Heart left ventricle (tissue), 16 donors: ENCODE measurements around the gene TPK1. TPM values are rescaled to one million over a fixed set of nuclear protein-coding genes. Genes with fewer than 3 reads are reported as not detected.
A peak's percentile ranks its signal among the peaks of the same experiment; 100 is the strongest.
"Not testable (repeated sequence)": the region's sequence is repeated elsewhere in the genome, so short reads cannot be mapped to it uniquely, and the experiment has no call there.

ENCODE experiments used
- ATAC-seq, 4 donors: fragments of 200-7000 bp; cut with Tn5 transposase; one replicate each; pipeline ENCODE4 v1.9.1; 2020 to 2022; ENCODE audit warnings: moderate library complexity in 4 of 4, mild to moderate bottlenecking in 3 of 4, moderate number of reproducible peaks in 1 of 4
- DNase-seq, 5 donors: peaks; one replicate each; pipeline ENCODE4 v3.0.0-alpha.2; 2020
- H3K27ac ChIP-seq, 12 donors: fragments of 200-600 bp; sonication (generic) in 4 of 12; one replicate each; pipeline versions ENCODE4 v1.5.0 to v1.8.0; 2016 to 2022; ENCODE audit warnings: mild to moderate bottlenecking in 2 of 12
- H3K27me3 ChIP-seq, 9 donors: fragments of 200-600 bp; sonication (generic) in 2 of 9; one replicate each; pipeline versions ENCODE4 v1.5.1 to v1.8.0; 2016 to 2022; ENCODE audit warnings: mild to moderate bottlenecking in 3 of 9
- H3K36me3 ChIP-seq, 9 donors: fragments of 200-600 bp; sonication (generic) in 2 of 9; one replicate each; pipeline versions ENCODE4 v1.5.0 to v1.8.0; 2018 to 2022; ENCODE audit warnings: mild to moderate bottlenecking in 2 of 9
- H3K4me1 ChIP-seq, 12 donors: fragments of 200-600 bp; sonication (generic) in 4 of 12; one replicate each; pipeline versions ENCODE4 v1.5.0 to v1.8.0; 2016 to 2022; ENCODE audit warnings: mild to moderate bottlenecking in 3 of 12
- H3K4me3 ChIP-seq, 12 donors: fragments of 200-600 bp; sonication (generic) in 4 of 12; one replicate each; pipeline versions ENCODE4 v1.5.0 to v1.8.0; 2017 to 2022; ENCODE audit warnings: mild to moderate bottlenecking in 9 of 12, moderate library complexity in 4 of 12
- H3K9me3 ChIP-seq, 12 donors: fragments of 200-600 bp; sonication (generic) in 4 of 12; one replicate each; pipeline versions ENCODE4 v1.5.0 to v1.8.0; 2016 to 2022; ENCODE audit warnings: mild to moderate bottlenecking in 1 of 12
- POLR2A ChIP-seq, 2 donors: fragments of 450-650 bp; IDR thresholded peaks; one replicate each; pipeline ENCODE4 v1.6.1; 2017; ENCODE audit warnings: antibody characterized with exemption in 2 of 2, mild to moderate bottlenecking in 2 of 2, moderate library complexity in 2 of 2
- WGBS, 4 donors: extraction: QIAGEN DNeasy Blood & Tissue Kit in 2 of 4; methylation state at CpG; one replicate each; pipeline versions ENCODE4 v1.1.5 to v1.1.7; 2013 to 2018; 5-methylcytosine and 5-hydroxymethylcytosine counted together
- intact Hi-C, 10 donors: fragments of 100-400 bp; cut with DNase I; formaldehyde crosslinking; loops; one replicate each; pipeline versions ENCODE4 v1.11.1 to v1.14.2; 2022
- polyA plus RNA-seq, 2 donors: library from polyadenylated mRNA; stranded (reverse); fragments of 200-250 nt; gene quantifications; one replicate each; pipeline ENCODE4 v1.2.3, GENCODE V29; 2013
- total RNA-seq, 9 donors: library from RNA; depleted of rRNA in 2 of 9; stranded (reverse); fragments of >200 nt in 2 of 9; fragmentation: NEBNext Ultra II Directional in 3 of 9; extraction: Animal tissue kit (Norgen Biotek cat#: 25700) in 3 of 9; gene quantifications; one replicate each; pipeline versions ENCODE4 v1.1.0 to v1.2.4, GENCODE V29; 2016 to 2023
- TF ChIP-seq, protein P1 (sequence below), 12 donors: fragments of 200-600 bp; sonication (generic) in 4 of 12; IDR thresholded peaks; one replicate each; pipeline versions ENCODE4 v1.5.0 to v1.8.0; 2018 to 2022; ENCODE audit warnings: antibody characterized with exemption in 12 of 12, mild to moderate bottlenecking in 5 of 12
- donor health status: ischemic (EF 13 %, LVEDD 7.1; RV severe dilation, severe dysfunction).
- donor health status: healthy with polysubstance abuse.
- donor health status: DM: no; HTN: yes; CAD: no.
- donor health status: DM: no; HTN: no; CAD: no.
- donor health status: ischemic (EF 25% LVEDD 6.9; RV normal size, moderate dysfunction).
- donor health status: ischemic (EF 25% LVEDD 5.7; RV mildly dilated, moderate dysfunction).
- donor health status: healthy.
- donor health status: DM: yes; HTN: yes; CAD: no.
- donor health status: ischemic (EF 35%, LVEDD 5.7; RV mildly dilated, moderate dysfunction).
- donor health status: nonischemic (EF 11% LVEDD 7.7; RV severe dilation, severe dysfunction).
- donor health status: DM: yes; HTN: yes; CAD: no.
- donor health status: PGD.
- donor health status: ischemic (EF 29% LVEDD 5.4; RV normal size, mild dysfunction).
- donor health status: nonischemic (EF 23%, LVEDD 6.1; RV moderate dilation, normal function).

Gene TPK1
- total and polyA plus RNA-seq, 11 donors, result 2.0 to 8.2 (median 5.0) TPM

DNA sequence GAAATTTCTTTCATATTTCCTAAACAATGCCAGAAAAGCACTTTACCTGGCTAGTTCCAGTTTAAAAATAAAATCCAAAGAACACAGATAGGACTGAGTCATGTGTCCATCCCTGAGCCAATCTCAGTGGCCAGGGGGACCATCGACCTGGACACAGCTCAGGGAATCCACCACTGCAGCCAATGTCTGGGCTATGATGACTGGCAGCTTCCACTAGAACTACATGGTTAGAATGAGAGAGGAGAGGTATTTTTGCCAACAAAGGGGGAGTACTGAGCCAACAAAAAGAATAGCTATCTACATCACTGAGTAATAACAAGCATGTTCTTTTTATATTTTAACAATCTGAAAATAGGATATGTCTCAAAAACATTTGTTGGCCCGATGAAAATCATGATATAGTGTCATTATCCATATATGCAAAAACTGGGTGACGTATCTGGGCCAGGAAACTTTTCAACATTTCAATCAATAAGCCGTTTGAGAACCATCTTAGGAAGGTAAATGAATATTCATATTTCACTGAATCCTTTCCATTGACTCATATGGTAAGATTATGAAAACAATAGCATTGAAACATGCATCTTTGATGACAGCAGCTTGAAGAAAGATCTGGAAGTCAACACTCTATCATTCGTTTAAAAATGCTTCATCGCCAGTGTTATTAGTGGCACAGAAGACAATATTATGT, 104.0 kb downstream of the TPK1 start:
- peak in 1 of 4 donors; percentile 55 for ATAC-seq
- Histone ChIP-seq H3K4me3 (no peak overlapping the region), H3K27ac (no peak overlapping the region), H3K9me3 (no peaks in the 10 kb centered on the region), H3K36me3 (no peaks in the 10 kb centered on the region), H3K27me3 (no peaks in the 10 kb centered on the region), H3K4me1 (peaks cover 0 to 9% (median 0%) of the 10 kb centered on the region in 12 donors)
- DNase-seq, result no peak
- TF ChIP-seq, protein P1, sequence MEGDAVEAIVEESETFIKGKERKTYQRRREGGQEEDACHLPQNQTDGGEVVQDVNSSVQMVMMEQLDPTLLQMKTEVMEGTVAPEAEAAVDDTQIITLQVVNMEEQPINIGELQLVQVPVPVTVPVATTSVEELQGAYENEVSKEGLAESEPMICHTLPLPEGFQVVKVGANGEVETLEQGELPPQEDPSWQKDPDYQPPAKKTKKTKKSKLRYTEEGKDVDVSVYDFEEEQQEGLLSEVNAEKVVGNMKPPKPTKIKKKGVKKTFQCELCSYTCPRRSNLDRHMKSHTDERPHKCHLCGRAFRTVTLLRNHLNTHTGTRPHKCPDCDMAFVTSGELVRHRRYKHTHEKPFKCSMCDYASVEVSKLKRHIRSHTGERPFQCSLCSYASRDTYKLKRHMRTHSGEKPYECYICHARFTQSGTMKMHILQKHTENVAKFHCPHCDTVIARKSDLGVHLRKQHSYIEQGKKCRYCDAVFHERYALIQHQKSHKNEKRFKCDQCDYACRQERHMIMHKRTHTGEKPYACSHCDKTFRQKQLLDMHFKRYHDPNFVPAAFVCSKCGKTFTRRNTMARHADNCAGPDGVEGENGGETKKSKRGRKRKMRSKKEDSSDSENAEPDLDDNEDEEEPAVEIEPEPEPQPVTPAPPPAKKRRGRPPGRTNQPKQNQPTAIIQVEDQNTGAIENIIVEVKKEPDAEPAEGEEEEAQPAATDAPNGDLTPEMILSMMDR (IDR thresholded peaks at IDR 0.05), result no peak
- no peak for TF ChIP-seq POLR2A (IDR thresholded peaks at IDR 0.05)
- WGBS, 4 donors, result 71 to 83% (median 78%) methylated on average over 6 of the region's 6 CpGs
- intact Hi-C loops, result loop anchor here in 4 of 10 donors (10.0 kb wide), 2 partner anchors 103 to 113 kb away; partner anchors contain the start of gene TPK1 (in 3 of the 4)

DNA sequence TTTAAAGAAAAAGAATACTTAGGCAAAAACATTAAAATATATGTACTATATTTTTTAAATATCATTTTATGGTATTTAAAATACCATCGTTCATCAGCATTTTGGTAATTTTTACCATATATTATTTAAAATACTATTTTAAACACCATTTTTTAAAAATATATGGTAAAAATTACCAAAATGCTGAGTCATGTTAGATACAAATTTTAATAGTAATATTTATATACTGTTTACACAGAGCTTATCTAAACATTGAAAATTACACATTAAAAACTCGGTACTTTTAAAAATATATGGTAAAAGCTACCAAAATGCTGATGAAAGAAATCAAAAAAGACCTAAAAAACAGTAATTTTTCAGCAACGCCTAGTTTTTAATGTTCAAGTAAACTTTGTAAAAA, 105.6 kb downstream of the TPK1 start:
- no peak for TF ChIP-seq POLR2A (IDR thresholded peaks at IDR 0.05)
- TF ChIP-seq, protein P1 (IDR thresholded peaks at IDR 0.05), result no peak
- Histone ChIP-seq H3K27me3 (no peaks in the 10 kb centered on the region), H3K27ac (no peak overlapping the region), H3K4me3 (no peak overlapping the region), H3K9me3 (no peaks in the 10 kb centered on the region), H3K4me1 (peaks cover 0 to 9% (median 0%) of the 10 kb centered on the region in 12 donors), H3K36me3 (no peaks in the 10 kb centered on the region)
- WGBS, 4 donors, result 89 to 95% (median 91%) methylated on average over 3 of the region's 3 CpGs
- DNase-seq, result no peak
- intact Hi-C loops, result loop anchor here in 4 of 10 donors (10.0 kb wide), 2 partner anchors 105 to 115 kb away; partner anchors contain the start of gene TPK1 (in 3 of the 4)
- ATAC-seq, result no peak

DNA sequence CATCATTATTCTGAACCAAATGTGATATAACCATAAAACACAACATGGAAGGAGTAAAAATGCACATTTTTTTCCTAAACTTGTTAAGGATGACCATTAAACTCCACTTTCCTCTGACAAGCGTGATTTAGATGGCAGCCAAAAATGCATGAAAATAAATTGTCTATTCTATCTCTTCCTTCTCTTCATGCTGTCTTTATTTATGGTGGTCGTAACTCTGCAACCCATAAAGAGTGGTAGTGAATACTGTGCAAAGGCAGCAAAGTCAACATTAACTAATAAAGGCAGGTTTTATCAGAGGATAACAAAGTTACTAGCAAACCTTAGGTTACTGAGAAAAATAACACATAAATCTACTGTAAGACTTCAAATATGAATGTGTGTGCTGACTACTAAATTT, 106.6 kb downstream of the TPK1 start:
- Histone ChIP-seq H3K4me1 (peaks cover 0 to 9% (median 0%) of the 10 kb centered on the region in 12 donors), H3K27ac (no peak overlapping the region), H3K4me3 (no peak overlapping the region), H3K9me3 (no peaks in the 10 kb centered on the region), H3K36me3 (no peaks in the 10 kb centered on the region), H3K27me3 (no peaks in the 10 kb centered on the region)
- intact Hi-C loops, result no loop called here
- DNase-seq (no peak), ATAC-seq (no peak)
- WGBS, 4 donors, result 83 to 95% (median 90%) methylated on average over 2 of the region's 2 CpGs
- TF ChIP-seq, protein P1 (IDR thresholded peaks at IDR 0.05), result no peak
- no peak for TF ChIP-seq POLR2A (IDR thresholded peaks at IDR 0.05)

DNA sequence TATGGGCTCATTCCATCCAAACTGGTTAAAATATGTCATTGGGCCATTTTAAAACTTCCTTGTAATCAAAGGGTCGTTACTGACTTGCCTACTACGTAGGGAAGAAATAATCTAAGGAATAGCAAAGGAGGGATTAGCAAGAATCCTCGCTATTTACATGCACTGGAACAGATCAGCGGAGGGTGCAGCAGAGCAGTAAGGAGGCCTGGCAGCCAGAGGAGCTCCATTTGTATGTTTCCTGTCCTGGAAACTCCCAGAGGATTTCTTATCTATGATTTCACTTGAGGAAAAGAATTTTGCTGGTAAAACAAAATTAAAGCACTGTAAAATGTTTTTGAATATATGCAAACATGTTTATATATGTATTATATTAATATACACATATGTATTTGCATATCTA, 107.3 kb downstream of the TPK1 start:
- H3K27ac ChIP-seq, result no peak overlapping the region
- TF ChIP-seq, protein P1 (IDR thresholded peaks at IDR 0.05), result no peak
- no peak for TF ChIP-seq POLR2A (IDR thresholded peaks at IDR 0.05)
- 44 to 54% (median 48%) methylated on average over 4 of the region's 4 CpGs for WGBS, 4 donors
- no peak overlapping the region for H3K4me3 ChIP-seq
- no peak for ATAC-seq
- H3K9me3 ChIP-seq, result no peaks in the 10 kb centered on the region
- H3K4me1 ChIP-seq, result peaks cover 0 to 9% (median 0%) of the 10 kb centered on the region in 12 donors
- H3K36me3 ChIP-seq, result no peaks in the 10 kb centered on the region
- intact Hi-C loops, result no loop called here
- H3K27me3 ChIP-seq, result no peaks in the 10 kb centered on the region
- DNase-seq, result no peak

DNA sequence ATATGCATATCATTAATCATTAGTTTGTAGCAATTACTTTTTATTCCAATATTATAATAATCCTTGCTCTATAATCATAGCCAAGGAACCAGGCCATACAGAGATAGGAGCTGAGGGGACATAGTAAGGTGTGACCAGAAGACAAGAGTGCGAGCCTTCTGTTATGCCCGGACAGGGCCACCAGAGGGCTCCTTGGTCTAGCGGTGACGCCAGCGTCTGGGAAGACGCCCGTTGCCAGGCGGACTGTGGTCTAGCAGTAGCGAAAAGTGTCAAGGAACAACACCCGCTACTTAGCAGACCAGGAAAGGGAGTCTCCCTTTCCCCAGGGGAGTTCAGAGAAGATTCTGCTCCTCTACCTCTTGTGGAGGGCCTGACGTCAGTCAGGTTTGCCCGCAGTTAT, 109.0 kb downstream of the TPK1 start:
- 93 to 97% (median 95%) methylated on average over 12 of the region's 12 CpGs for WGBS, 4 donors
- ATAC-seq, intact Hi-C loops, H3K27me3 ChIP-seq, H3K27ac ChIP-seq, H3K36me3 ChIP-seq, H3K4me3 ChIP-seq, H3K4me1 ChIP-seq, H3K9me3 ChIP-seq: not testable (repeated sequence)
- peak in 1 of 5 donors; percentile 29 for DNase-seq
